Activated CD4-positive, alpha-beta T cell treated with anti-CD3 and anti-CD28 coated beads, Interleukin-2, amount 50 U/mL, for 16 hours (primary cell): Measurements from ENCODE around the gene TMEM223.
"Not testable (repeated sequence)": the region's sequence is repeated elsewhere in the genome, so short reads cannot be mapped to it uniquely, and the experiment has no call there.

ENCODE experiments used
- DNase-seq: peaks from one replicate; pipeline ENCODE4 v3.0.0-alpha.2; 2020

TMEM223 gene

GRCh38 chr11:62752177-62752785 is 39.5 kb downstream of the TMEM223 start:
- DNase-seq: no peak

GRCh38 chr11:62749931-62750330 is 41.9 kb downstream of the TMEM223 start:
- not testable (repeated sequence) for DNase-seq

GRCh38 chr11:62747475-62748160 is 44.2 kb downstream of the TMEM223 start:
- DNase-seq: no peak
